GM18870 (cell line): Measurements from ENCODE around the gene KCNG4.

Experiments used
- ATAC-seq: cut with Tn5 transposase; IDR thresholded peaks from one replicate; pipeline ENCODE4 v1.9.1; 2021; ENCODE audit warnings: moderate library complexity; ENCODE audit not compliant: unreplicated experiment

Gene KCNG4

DNA sequence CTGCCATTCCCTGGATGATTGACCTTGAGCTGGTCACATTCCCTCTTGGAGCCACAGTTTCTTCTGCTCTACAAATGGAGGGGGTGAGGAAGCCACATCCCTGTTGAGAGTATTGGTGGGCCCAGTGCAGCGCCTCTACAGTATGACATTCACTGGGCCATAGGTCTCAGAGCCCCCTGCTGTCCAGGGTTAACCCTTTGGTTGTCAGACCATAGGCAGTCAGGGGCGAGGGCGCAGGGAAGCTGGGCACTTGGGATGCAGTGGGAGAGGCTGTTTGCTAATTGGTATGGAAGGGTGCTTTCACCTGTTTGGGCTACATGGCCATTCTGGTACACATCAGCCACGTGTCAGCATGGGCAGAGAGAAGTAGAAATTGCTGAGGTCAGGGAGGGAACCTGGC, 27.6 kb upstream of the KCNG4 start:
- ATAC-seq, result no peak

DNA sequence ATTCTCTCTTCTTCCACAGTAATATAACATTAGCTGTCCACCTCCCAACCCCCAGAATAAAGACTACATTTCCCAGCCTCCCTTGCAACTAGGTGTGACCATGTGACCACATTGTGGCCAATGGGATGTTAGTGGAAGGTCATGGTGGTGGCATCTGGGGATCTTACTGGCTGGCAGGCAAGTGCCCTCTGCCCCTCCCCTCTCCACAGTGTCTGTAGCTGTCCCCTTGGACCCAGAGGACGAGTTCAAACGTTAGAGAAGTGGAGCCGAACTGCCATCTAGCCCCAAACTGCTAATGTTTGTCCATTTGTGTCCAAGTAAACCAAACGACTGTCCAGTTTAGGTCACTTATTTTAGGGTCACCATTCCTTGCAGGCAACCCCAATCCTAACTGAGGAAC, 26.6 kb upstream of the KCNG4 start:
- no peak for ATAC-seq

DNA sequence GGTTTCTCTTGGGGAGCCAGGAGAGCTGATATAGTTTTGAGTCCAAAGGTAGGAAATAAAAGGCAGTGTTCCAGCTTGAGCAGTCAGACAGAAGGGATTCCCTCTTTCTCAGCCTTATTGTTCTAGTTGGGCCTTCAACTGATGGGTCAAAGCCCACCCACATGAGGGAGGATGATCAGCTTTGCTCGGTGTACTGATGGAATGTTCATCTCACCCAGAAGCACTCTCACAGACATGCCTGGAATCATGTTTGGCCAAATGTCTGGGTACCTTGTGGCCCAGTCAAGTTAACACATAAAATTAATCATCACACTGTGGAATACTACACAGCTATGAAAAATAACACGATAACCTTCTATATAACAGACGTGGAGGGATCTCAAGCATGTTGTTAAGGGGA, 23.1 kb upstream of the KCNG4 start:
- ATAC-seq, result no peak

- ATAC-seq, result no peak
Observed at GRCh38 chr16:84262031-84262430, 22.2 kb upstream of the KCNG4 start.

DNA sequence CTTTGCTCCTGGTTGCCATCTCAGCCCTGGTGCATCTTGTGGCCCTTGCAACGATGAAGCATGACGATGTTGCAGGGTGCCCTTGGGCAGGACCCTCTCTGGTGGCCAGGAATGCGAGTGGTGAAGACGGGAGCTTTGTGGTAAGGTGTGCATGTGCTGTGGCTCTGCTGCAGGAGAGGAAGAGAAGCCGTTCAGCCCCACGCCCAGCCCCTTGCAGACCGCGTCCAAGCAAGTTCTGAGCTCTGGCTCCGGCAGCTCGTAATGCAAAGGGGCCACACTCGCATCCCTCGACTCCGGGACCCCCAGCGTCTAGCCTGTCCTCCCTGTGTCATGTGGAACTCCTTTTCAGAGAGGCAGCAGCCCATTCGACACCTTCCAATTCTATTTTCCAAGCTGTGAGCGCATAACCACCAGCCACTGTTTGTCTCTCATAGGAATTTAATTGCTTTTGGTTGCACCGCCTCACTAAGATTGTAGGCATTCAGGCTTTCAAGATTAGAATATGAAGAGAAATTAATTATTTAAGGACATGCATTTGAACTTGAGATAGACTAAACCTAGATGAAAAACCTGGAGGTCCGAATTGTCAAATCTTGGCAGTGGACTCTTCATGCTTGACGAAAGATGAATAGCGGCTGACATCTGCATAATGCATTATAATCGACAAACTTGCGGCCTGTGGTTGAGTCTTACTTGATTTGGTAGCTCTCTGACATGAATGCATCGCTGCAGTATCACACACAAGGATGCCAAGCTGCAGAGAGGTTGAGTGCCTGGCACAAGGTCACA, 21.1 kb upstream of the KCNG4 start:
- ATAC-seq, result no peak

DNA sequence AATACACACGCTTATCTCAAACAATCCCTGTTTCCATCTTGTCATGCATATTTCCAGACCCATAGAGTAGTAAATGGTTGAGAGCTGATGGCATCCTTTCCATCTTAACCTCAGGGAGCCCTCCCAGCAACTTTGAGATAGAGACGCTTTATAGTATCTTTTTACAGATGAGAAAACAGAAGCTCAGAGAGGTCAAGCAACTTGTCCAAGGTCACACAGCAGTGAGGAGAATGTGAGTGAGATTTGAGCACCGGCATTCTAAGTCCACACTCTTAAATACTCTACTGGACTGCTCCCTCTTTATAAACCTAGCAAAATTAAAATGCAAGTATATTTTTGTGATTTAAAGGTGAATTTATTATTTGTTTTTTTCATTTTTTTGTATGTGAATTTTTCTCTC, 19.9 kb upstream of the KCNG4 start:
- ATAC-seq, result no peak

- ATAC-seq, result no peak
Observed at GRCh38 chr16:84258266-84258665, 18.5 kb upstream of the KCNG4 start.

- ATAC-seq, result no peak
Observed at GRCh38 chr16:84255050-84255810, 15.4 kb upstream of the KCNG4 start.

- no peak for ATAC-seq
Observed at GRCh38 chr16:84254062-84254461, 14.2 kb upstream of the KCNG4 start.

GRCh38 chr16:84253173-84253572, 13.4 kb upstream of the KCNG4 start:
- ATAC-seq, result no peak

DNA sequence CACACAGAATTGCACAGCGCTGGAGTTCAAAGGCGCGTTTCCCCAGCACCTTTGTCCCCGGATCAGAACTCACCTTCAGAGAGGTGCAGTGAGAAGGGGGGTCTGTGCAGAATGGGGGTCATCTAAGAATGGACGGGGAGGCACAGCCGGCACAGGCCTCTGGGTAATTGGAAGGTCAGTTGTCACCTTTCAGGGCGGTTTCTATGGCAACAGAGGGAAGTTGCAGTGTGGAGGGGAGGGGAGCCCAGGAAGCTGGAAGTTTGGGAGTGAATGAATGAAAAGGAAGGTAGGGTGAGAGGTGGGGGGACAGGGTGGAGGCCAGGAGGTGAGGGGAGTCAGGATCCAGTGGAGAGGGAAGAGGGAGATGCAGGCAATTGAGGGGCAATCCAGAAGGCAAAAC, 12.4 kb upstream of the KCNG4 start:
- no peak for ATAC-seq

GRCh38 chr16:84247844-84248243, 8.0 kb upstream of the KCNG4 start:
- ATAC-seq, result no peak

GRCh38 chr16:84247331-84247730, 7.5 kb upstream of the KCNG4 start:
- ATAC-seq, result no peak

GRCh38 chr16:84246679-84247077, 6.9 kb upstream of the KCNG4 start:
- no peak for ATAC-seq

- no peak for ATAC-seq
Observed at GRCh38 chr16:84245956-84246678, 6.3 kb upstream of the KCNG4 start.

- ATAC-seq, result no peak
Observed at GRCh38 chr16:84244728-84245127, 4.9 kb upstream of the KCNG4 start.

DNA sequence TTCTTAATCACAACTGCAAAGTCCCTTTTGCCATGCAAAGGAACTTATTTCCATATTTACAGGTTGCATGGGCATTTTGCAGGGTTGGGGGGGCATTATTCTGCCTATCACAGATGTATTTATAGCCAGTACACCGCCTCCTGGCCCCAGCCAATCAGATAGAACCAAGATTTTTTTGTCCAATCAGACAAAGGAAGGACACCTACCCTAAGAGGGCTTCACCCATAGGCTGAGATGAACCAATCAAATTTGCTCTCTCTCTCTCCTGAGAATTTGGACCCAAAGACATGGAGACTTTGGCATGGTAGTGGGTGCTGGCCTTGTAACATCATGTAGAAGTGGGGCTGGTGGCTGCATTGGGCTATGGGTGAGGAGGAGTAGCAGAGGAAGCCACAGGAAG, 3.9 kb upstream of the KCNG4 start:
- no peak for ATAC-seq

DNA sequence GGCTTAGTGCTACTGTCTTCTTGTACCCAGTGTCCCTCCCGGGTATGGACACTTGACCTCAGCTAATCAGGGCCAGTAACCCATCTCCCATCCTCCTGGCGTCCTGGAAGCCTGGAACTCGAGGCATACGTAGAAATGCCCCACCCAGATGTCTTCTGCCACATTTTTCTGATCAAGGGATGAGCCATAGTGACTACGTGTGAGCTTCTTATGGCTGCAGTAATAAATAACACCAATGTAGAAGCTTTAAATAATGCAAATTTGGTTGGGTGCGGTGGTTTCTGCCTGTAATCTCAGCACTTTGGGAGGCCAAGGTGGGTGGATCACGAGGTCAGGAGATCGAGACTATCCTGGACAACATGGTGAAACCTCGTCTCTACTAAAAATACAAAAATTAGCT, 3.0 kb upstream of the KCNG4 start:
- ATAC-seq, result no peak

DNA sequence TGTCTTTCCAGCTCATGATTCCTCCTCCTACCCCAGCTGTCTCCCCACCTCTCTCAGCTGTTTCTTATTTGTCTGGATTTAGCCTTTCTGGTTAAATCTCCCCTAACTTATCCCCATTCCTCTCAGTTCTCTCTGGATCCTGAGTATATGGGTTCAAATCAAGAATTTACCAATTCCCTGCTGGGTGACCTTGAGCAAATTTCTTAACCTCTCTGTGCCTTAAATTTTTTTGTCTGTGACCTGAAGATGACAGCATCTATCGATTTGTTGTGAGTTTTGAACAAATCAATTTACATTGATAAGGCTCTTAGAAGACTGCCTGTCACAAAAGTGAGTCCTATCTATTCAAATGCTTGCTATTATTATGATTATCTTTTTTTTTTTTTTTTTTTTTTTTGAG, 2.0 kb upstream of the KCNG4 start:
- ATAC-seq, result no peak

DNA sequence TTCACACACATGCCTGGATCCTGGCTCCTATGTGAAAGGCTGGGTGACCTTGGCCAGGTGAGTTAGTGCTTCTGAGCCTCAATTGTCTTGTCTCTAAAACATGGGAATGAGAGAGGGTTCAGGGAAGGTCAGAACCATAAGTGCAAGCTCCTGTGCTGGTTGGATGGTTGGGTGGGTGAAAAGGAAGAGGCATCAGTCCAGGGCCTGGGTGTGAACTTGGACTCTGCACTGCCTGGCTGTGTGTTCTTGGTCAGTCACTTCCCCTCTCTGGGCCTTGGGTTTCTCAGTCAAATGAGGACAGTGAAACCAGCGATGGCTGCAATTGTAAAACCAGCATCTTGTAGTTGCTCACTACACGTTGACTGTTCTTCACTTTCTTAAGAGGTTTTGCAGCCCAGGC, 643 bp upstream of the KCNG4 start:
- no peak for ATAC-seq

- no peak for ATAC-seq
Observed at GRCh38 chr16:84239141-84239769, 557 bp downstream of the KCNG4 start.
